Suprapubic skin (tissue), 3 donors: ENCODE results near the gene BRINP3.

Source experiments
- POLR2AphosphoS5 ChIP-seq, 3 donors: sonication (generic); formaldehyde crosslinking; IDR thresholded peaks; one replicate each; pipeline ENCODE4 v1.6.1; 2017; ENCODE audit warnings: antibody characterized with exemption in 3 of 3
- TF ChIP-seq, protein P1 (sequence below), 2 donors: fragments of 200-600 bp in 1 of 2; fragments of 450-650 bp in 1 of 2; sonication (generic) in 1 of 2; IDR thresholded peaks; one replicate each; pipeline ENCODE4 v1.5.1; 2016 to 2019; ENCODE audit warnings: antibody characterized with exemption in 2 of 2, mild to moderate bottlenecking in 1 of 2, moderate library complexity in 1 of 2

- TF ChIP-seq, protein P1, sequence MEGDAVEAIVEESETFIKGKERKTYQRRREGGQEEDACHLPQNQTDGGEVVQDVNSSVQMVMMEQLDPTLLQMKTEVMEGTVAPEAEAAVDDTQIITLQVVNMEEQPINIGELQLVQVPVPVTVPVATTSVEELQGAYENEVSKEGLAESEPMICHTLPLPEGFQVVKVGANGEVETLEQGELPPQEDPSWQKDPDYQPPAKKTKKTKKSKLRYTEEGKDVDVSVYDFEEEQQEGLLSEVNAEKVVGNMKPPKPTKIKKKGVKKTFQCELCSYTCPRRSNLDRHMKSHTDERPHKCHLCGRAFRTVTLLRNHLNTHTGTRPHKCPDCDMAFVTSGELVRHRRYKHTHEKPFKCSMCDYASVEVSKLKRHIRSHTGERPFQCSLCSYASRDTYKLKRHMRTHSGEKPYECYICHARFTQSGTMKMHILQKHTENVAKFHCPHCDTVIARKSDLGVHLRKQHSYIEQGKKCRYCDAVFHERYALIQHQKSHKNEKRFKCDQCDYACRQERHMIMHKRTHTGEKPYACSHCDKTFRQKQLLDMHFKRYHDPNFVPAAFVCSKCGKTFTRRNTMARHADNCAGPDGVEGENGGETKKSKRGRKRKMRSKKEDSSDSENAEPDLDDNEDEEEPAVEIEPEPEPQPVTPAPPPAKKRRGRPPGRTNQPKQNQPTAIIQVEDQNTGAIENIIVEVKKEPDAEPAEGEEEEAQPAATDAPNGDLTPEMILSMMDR (IDR thresholded peaks at IDR 0.05), result no peak
- TF ChIP-seq POLR2AphosphoS5 (IDR thresholded peaks at IDR 0.05), result no peak
These were observed 333.0 kb downstream of the BRINP3 start for GRCh38 chr1:190144650-190145049.
